ENCODE measurements around the gene AHDC1.
A peak's percentile ranks its signal among the peaks of the same experiment; 100 is the strongest.
"Not testable (repeated sequence)": the region's sequence is repeated elsewhere in the genome, so short reads cannot be mapped to it uniquely, and the experiment has no call there.

Gene AHDC1

GRCh38 chr1:27554759-27555699 is 48.9 kb downstream of the AHDC1 start:
- peak overlapping the region; percentile 21 for H3K9ac ChIP-seq (ENCODE audit: low read depth, low read length)
- H3K27me3 ChIP-seq (ENCODE audit: control insufficient read depth, insufficient read depth, low read length) = no peaks in the 10 kb centered on the region
- H3K4me1 ChIP-seq (ENCODE audit: control insufficient read depth, insufficient read depth, low read length) = peaks cover 38% of the 10 kb centered on the region
- H3K4me3 ChIP-seq (ENCODE audit: low read length) = no peak overlapping the region
- H3K9me3 ChIP-seq (replicated peaks; ENCODE audit: low read length) = no peaks in the 10 kb centered on the region
- no peak overlapping the region for H3K4me2 ChIP-seq (ENCODE audit: low read length)
- H3K36me3 ChIP-seq (ENCODE audit: insufficient read depth, low read length) = peaks cover 48% of the 10 kb centered on the region

- no peak overlapping the region for H3K9ac ChIP-seq (ENCODE audit: low read depth, low read length)
- peaks cover 54% of the 10 kb centered on the region for H3K36me3 ChIP-seq (ENCODE audit: insufficient read depth, low read length)
- peaks cover 32% of the 10 kb centered on the region for H3K4me1 ChIP-seq (ENCODE audit: control insufficient read depth, insufficient read depth, low read length)
- H3K27me3 ChIP-seq (ENCODE audit: control insufficient read depth, insufficient read depth, low read length) = no peaks in the 10 kb centered on the region
- no peak overlapping the region for H3K4me2 ChIP-seq (ENCODE audit: low read length)
- no peaks in the 10 kb centered on the region for H3K9me3 ChIP-seq (replicated peaks; ENCODE audit: low read length)
- H3K4me3 ChIP-seq (ENCODE audit: low read length) = no peak overlapping the region
Observed at GRCh38 chr1:27554293-27554692, 49.7 kb downstream of the AHDC1 start.

- Histone ChIP-seq H3K36me3 (ENCODE audit: insufficient read depth, low read length) (peaks cover 58% of the 10 kb centered on the region), H3K4me1 (ENCODE audit: control insufficient read depth, insufficient read depth, low read length) (peaks cover 32% of the 10 kb centered on the region)
- H3K9ac ChIP-seq (ENCODE audit: low read depth, low read length); H3K4me2 ChIP-seq (ENCODE audit: low read length); H3K27me3 ChIP-seq (ENCODE audit: control insufficient read depth, insufficient read depth, low read length); H3K9me3 ChIP-seq (replicated peaks; ENCODE audit: low read length); H3K4me3 ChIP-seq (ENCODE audit: low read length): not testable (repeated sequence)
Observed at GRCh38 chr1:27553823-27554222, 50.1 kb downstream of the AHDC1 start.

- Histone ChIP-seq H3K9ac (ENCODE audit: low read depth, low read length) (no peak overlapping the region), H3K4me2 (ENCODE audit: low read length) (no peak overlapping the region), H3K4me3 (ENCODE audit: low read length) (no peak overlapping the region), H3K4me1 (ENCODE audit: control insufficient read depth, insufficient read depth, low read length) (peaks cover 29% of the 10 kb centered on the region), H3K36me3 (ENCODE audit: insufficient read depth, low read length) (peaks cover 63% of the 10 kb centered on the region), H3K27me3 (ENCODE audit: control insufficient read depth, insufficient read depth, low read length) (no peaks in the 10 kb centered on the region), H3K9me3 (replicated peaks; ENCODE audit: low read length) (no peaks in the 10 kb centered on the region)
Observed at GRCh38 chr1:27552911-27553420, 51.0 kb downstream of the AHDC1 start.

GRCh38 chr1:27551953-27552312 is 52.0 kb downstream of the AHDC1 start:
- Histone ChIP-seq H3K36me3 (ENCODE audit: insufficient read depth, low read length) (peaks cover 68% of the 10 kb centered on the region), H3K4me2 (ENCODE audit: low read length) (no peak overlapping the region)

GRCh38 chr1:27551170-27551952 is 52.6 kb downstream of the AHDC1 start:
- Histone ChIP-seq H3K4me3 (ENCODE audit: low read length) (no peak overlapping the region), H3K9ac (ENCODE audit: low read depth, low read length) (no peak overlapping the region), H3K9me3 (replicated peaks; ENCODE audit: low read length) (no peaks in the 10 kb centered on the region), H3K36me3 (ENCODE audit: insufficient read depth, low read length) (peaks cover 74% of the 10 kb centered on the region), H3K4me1 (ENCODE audit: control insufficient read depth, insufficient read depth, low read length) (peaks cover 24% of the 10 kb centered on the region), H3K4me2 (ENCODE audit: low read length) (no peak overlapping the region), H3K27me3 (ENCODE audit: control insufficient read depth, insufficient read depth, low read length) (no peaks in the 10 kb centered on the region)

More at GRCh38 chr1:27551953-27552312, 52.0 kb downstream of the AHDC1 start:
- peaks cover 23% of the 10 kb centered on the region for H3K4me1 ChIP-seq (ENCODE audit: control insufficient read depth, insufficient read depth, low read length)
- H3K4me3 ChIP-seq (ENCODE audit: low read length) = no peak overlapping the region
- no peak overlapping the region for H3K9ac ChIP-seq (ENCODE audit: low read depth, low read length)
- no peaks in the 10 kb centered on the region for H3K27me3 ChIP-seq (ENCODE audit: control insufficient read depth, insufficient read depth, low read length)
- H3K9me3 ChIP-seq (replicated peaks; ENCODE audit: low read length) = no peaks in the 10 kb centered on the region

GRCh38 chr1:27550510-27551169 is 53.3 kb downstream of the AHDC1 start:
- peaks cover 79% of the 10 kb centered on the region for H3K36me3 ChIP-seq (ENCODE audit: insufficient read depth, low read length)
- no peak overlapping the region for H3K9ac ChIP-seq (ENCODE audit: low read depth, low read length)
- no peaks in the 10 kb centered on the region for H3K9me3 ChIP-seq (replicated peaks; ENCODE audit: low read length)
- H3K4me1 ChIP-seq (ENCODE audit: control insufficient read depth, insufficient read depth, low read length) = peaks cover 25% of the 10 kb centered on the region
- no peak overlapping the region for H3K4me2 ChIP-seq (ENCODE audit: low read length)
- no peak overlapping the region for H3K4me3 ChIP-seq (ENCODE audit: low read length)
- H3K27me3 ChIP-seq (ENCODE audit: control insufficient read depth, insufficient read depth, low read length) = no peaks in the 10 kb centered on the region

- H3K9ac ChIP-seq (ENCODE audit: low read depth, low read length) = no peak overlapping the region
- no peaks in the 10 kb centered on the region for H3K9me3 ChIP-seq (replicated peaks; ENCODE audit: low read length)
- H3K4me1 ChIP-seq (ENCODE audit: control insufficient read depth, insufficient read depth, low read length) = peaks cover 25% of the 10 kb centered on the region
- H3K36me3 ChIP-seq (ENCODE audit: insufficient read depth, low read length) = peaks cover 78% of the 10 kb centered on the region
- no peaks in the 10 kb centered on the region for H3K27me3 ChIP-seq (ENCODE audit: control insufficient read depth, insufficient read depth, low read length)
- H3K4me3 ChIP-seq (ENCODE audit: low read length) = no peak overlapping the region
- no peak overlapping the region for H3K4me2 ChIP-seq (ENCODE audit: low read length)
Observed at GRCh38 chr1:27549807-27550408, 54.0 kb downstream of the AHDC1 start.

GRCh38 chr1:27548858-27549719 is 54.9 kb downstream of the AHDC1 start:
- Histone ChIP-seq H3K27me3 (ENCODE audit: control insufficient read depth, insufficient read depth, low read length) (no peaks in the 10 kb centered on the region), H3K9ac (ENCODE audit: low read depth, low read length) (no peak overlapping the region), H3K9me3 (replicated peaks; ENCODE audit: low read length) (no peaks in the 10 kb centered on the region), H3K4me3 (ENCODE audit: low read length) (no peak overlapping the region), H3K4me2 (ENCODE audit: low read length) (no peak overlapping the region), H3K36me3 (ENCODE audit: insufficient read depth, low read length) (peaks cover 71% of the 10 kb centered on the region), H3K4me1 (ENCODE audit: control insufficient read depth, insufficient read depth, low read length) (peaks cover 31% of the 10 kb centered on the region)

GRCh38 chr1:27548136-27548853 is 55.6 kb downstream of the AHDC1 start:
- peaks cover 35% of the 10 kb centered on the region for H3K4me1 ChIP-seq (ENCODE audit: control insufficient read depth, insufficient read depth, low read length)
- H3K4me3 ChIP-seq (ENCODE audit: low read length) = no peak overlapping the region
- H3K9me3 ChIP-seq (replicated peaks; ENCODE audit: low read length) = no peaks in the 10 kb centered on the region
- no peaks in the 10 kb centered on the region for H3K27me3 ChIP-seq (ENCODE audit: control insufficient read depth, insufficient read depth, low read length)
- peaks cover 70% of the 10 kb centered on the region for H3K36me3 ChIP-seq (ENCODE audit: insufficient read depth, low read length)
- H3K4me2 ChIP-seq (ENCODE audit: low read length) = no peak overlapping the region
- no peak overlapping the region for H3K9ac ChIP-seq (ENCODE audit: low read depth, low read length)
